IPS-11a (cell line): ENCODE measurements around the gene PDE4D.
A peak's percentile ranks its signal among the peaks of the same experiment; 100 is the strongest.
"Not testable (repeated sequence)": the region's sequence is repeated elsewhere in the genome, so short reads cannot be mapped to it uniquely, and the experiment has no call there.

ENCODE experiments used
- H3K4me3 ChIP-seq: one replicate; pipeline ENCODE4 v1.5.1; 2013; ENCODE audit warnings: low read depth, low read length, control low read depth

PDE4D gene

DNA sequence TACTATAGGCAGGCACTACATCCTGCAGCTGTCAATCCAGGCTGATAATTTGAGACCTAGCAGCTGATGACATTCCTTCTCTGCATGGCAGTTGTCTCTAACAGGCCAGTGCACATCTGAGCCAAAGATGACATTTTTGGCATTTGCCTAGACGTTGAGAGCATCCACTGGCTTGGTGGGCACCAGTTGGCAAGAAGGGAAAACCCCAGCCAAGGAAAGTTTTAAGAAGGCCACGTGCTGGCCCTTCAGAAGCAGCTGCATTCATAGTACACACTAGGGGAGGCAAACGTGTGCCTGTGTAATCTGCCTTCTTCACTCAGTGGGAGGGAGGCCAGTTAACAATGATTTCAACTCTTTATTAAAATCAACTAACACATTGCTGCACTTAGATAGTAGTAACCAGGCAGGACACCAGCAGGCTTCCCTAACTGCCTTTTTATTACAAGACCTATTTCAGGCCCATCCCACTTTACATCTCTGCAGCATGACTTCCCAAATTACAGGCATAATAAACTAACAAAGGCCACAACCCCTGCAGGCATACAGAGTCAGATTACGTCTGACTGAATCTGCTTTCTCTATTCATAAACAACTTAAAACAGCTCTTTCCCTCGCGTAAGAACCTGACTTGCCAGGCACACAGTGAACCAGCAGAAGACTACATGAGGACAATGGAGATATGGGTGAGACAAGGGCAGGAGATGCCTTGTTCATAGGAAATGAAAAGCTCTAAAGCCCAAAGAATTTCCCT, 576.3 kb downstream of the PDE4D start:
- H3K4me3 ChIP-seq, result no peak overlapping the region

GRCh38 chr5:59312223-59312622, 581.3 kb downstream of the PDE4D start:
- H3K4me3 ChIP-seq, result no peak overlapping the region

DNA sequence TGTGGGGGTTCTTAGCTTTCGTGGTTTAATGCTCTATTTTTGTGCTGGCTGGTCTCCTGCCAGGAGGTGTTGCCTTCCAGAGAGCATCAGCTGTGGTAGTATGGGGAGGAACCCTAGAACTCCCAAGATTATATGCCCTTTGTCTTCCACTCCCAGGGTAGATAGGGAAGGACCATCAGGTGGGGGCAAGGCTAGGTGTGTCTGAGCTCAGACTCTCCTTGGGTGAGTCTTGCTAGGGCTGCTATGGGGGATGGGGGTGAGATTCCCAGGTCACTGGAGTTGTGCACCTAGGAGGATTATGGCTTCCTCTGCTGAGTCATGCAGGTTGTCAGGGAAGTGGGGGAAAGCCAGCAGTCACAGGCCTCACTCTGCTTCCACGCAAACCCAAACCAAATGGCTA, 584.8 kb downstream of the PDE4D start:
- H3K4me3 ChIP-seq, result not testable (repeated sequence)

DNA sequence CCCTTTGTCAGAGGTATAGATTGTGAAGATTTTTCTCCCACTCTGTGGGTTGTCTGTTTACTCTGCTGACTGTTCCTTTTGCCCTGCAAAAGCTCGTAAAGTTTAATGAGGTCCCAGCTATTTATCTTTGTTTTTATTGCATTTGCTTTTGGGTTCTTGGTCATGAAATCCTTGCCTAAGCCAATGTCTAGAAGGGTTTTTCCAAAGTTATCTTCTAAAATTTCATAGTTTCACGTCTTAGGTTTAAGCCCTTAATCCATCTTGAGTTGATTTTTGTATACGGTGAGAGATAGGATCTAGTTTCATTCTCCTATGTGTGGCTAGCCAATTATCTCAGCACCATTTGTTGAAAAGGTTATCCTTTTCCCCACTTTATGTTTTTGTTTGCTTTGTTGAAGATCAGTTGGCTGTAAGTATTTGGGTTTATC, 590.2 kb downstream of the PDE4D start:
- H3K4me3 ChIP-seq, result not testable (repeated sequence)

DNA sequence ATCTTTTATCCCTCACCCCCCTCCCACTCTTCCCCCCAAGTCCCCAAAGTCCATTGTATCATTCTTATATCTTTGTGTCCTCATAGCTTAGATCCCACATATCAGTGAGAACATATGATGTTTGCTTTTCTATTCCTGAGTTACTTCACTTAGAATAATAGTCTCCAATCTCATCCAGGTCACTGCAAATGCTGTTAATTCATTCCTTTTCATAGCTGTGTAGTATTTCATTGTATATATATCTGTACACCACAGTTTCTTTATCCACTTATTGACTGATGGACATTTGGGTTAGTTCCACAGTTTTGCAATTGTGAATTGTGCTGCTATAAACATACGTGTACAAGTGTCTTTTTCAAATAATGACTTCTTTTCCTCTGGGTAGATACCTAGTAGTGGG, 591.0 kb downstream of the PDE4D start:
- not testable (repeated sequence) for H3K4me3 ChIP-seq

DNA sequence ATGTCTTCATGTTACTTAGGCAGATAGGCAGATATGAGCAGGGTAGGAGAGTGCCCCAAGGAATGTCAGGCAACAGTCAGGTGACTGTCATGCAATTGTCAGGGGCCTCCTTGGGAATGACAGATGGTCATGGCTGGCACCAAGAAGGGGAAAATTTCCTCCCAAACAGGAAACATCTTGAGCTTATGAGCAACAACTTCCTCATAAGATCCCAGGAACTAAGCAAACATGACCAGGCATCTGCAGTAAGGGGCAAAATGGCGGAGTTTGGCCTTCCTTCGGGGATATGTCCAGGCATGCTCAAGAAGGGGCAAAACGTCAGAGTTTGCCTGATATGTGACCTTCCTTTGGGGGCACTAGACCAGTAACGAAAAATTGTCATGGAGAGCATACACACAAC, 591.8 kb downstream of the PDE4D start:
- no peak overlapping the region for H3K4me3 ChIP-seq

- no peak overlapping the region for H3K4me3 ChIP-seq
These were observed 592.6 kb downstream of the PDE4D start for GRCh38 chr5:59300930-59301329.

GRCh38 chr5:59299006-59299405, 594.5 kb downstream of the PDE4D start:
- no peak overlapping the region for H3K4me3 ChIP-seq

GRCh38 chr5:59296317-59297264, 596.9 kb downstream of the PDE4D start:
- no peak overlapping the region for H3K4me3 ChIP-seq

DNA sequence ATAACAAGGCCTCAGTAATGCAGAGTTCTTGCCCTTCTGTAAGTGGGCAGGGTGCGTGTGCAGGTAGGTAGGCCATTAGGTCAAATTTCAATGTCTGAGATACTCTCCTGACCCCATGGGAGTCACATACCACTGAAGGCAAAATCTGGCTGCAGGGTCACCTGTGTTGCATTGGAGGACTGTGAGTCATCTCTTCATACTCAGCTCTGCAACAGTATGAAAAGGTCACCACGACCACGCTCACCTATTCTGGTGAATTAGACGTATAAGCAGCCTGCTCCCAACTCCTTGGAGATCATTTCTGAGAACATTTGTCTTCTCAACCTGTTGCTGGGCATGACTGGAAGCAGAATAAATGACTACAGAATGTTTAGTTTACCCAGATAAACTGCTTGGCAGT, 599.8 kb downstream of the PDE4D start:
- H3K4me3 ChIP-seq, result no peak overlapping the region

GRCh38 chr5:59291941-59292340, 601.6 kb downstream of the PDE4D start:
- no peak overlapping the region for H3K4me3 ChIP-seq

DNA sequence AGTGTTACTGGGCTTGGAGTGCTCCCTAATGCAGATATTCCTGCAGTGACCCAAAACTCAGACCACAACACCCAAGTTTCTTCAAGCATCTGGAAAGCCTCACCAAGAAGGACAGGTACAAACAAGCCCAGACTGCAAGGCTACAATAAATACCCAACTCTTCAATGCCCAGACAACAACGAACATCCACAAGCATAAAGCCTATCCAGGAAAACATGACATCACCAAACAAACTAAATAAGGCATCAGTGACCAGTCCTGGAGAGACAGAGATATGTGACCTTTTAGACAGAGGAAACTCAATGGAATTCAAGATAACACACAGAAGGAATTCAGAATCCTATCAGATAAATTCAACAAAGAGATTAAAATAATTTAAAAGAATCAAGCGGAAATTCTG, 605.6 kb downstream of the PDE4D start:
- H3K4me3 ChIP-seq, result no peak overlapping the region

- no peak overlapping the region for H3K4me3 ChIP-seq
These were observed 606.2 kb downstream of the PDE4D start for GRCh38 chr5:59287361-59287760.

DNA sequence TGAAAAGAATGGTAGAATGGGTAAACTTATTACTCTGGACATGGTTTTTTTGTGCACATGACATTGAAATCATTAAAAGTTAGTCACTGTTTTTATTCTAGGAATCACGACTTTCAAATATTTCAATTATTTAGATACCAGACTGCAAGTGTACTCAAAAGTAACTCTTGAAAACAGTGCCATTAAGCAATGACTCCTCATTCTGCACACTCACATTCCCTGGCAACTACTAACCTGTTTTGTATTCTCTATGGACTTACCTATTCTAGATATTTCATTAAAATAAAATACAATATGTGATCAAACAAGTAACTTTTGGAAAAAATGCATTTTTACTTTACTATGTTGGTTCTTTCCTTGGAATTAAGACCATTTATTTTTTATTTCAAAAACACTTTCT, 607.0 kb downstream of the PDE4D start:
- H3K4me3 ChIP-seq, result no peak overlapping the region

DNA sequence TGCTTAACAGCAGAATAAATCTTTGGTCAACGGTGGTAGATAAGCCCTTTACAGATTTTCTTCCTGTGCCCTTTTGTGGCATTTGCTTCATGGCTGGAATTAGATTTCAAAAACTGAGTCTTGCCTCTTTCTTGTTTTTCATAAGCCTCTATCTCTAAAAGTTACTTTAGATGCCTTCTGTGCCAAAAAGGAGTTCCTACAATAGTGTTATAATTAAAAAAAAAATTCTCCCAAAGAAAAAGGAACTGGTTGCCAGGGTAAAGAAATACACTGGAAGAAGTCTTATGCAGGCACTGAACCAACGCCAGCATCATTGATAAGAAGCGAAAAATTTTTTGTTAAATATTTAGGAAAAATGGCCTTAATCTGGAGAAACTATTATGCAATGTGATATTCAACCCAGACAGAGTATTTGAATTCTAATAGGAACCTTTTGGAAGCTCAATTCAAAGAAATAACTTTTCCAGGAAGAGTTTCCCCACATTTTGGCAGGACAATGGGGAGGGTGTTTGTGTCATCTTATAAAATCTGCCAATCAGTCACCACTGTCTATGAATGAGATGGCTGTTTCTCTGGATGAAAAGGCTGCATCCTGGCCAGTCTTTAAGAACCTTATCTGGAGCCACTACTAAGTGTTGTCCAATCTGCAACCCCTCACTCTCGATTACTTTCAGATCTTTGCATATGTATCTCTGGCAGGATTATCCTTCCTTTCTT, 608.1 kb downstream of the PDE4D start:
- no peak overlapping the region for H3K4me3 ChIP-seq

- no peak overlapping the region for H3K4me3 ChIP-seq
These were observed 610.8 kb downstream of the PDE4D start for GRCh38 chr5:59282726-59283125.

- H3K4me3 ChIP-seq, result no peak overlapping the region
These were observed 613.5 kb downstream of the PDE4D start for GRCh38 chr5:59279979-59280378.

- no peak overlapping the region for H3K4me3 ChIP-seq
These were observed 616.6 kb downstream of the PDE4D start for GRCh38 chr5:59276917-59277372.

GRCh38 chr5:59276325-59276675, 617.2 kb downstream of the PDE4D start:
- H3K4me3 ChIP-seq, result no peak overlapping the region

GRCh38 chr5:59275510-59276324, 617.8 kb downstream of the PDE4D start:
- H3K4me3 ChIP-seq, result peak overlapping the region; percentile 35

DNA sequence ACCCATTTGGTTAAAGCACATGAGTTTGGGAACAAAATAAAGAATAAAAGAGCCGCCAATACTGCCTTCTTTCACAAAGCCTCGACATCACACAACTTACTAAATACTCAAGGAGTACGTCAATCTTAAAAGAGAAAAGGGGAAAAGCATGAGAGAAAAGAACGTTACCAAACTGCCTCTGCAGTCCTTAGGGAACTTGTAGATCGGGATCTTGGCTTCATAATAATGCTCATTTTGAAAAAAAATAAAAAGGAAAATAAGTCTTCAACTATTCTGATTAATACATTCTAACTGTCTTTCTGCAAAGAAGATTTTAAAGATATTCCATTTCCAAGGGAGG, 618.4 kb downstream of the PDE4D start:
- H3K4me3 ChIP-seq, result no peak overlapping the region
